ENCODE data around the gene CCDC154. TPM values are rescaled to one million over a fixed set of nuclear protein-coding genes. Genes with fewer than 3 reads are reported as not detected.

Gene CCDC154, protein sequence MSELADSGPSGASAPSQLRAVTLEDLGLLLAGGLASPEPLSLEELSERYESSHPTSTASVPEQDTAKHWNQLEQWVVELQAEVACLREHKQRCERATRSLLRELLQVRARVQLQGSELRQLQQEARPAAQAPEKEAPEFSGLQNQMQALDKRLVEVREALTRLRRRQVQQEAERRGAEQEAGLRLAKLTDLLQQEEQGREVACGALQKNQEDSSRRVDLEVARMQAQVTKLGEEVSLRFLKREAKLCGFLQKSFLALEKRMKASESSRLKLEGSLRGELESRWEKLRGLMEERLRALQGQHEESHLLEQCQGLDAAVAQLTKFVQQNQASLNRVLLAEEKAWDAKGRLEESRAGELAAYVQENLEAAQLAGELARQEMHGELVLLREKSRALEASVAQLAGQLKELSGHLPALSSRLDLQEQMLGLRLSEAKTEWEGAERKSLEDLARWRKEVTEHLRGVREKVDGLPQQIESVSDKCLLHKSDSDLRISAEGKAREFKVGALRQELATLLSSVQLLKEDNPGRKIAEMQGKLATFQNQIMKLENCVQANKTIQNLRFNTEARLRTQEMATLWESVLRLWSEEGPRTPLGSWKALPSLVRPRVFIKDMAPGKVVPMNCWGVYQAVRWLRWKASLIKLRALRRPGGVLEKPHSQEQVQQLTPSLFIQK
- total RNA-seq, result 0.37 TPM
- polyA plus RNA-seq, result 0.86 TPM

DNA sequence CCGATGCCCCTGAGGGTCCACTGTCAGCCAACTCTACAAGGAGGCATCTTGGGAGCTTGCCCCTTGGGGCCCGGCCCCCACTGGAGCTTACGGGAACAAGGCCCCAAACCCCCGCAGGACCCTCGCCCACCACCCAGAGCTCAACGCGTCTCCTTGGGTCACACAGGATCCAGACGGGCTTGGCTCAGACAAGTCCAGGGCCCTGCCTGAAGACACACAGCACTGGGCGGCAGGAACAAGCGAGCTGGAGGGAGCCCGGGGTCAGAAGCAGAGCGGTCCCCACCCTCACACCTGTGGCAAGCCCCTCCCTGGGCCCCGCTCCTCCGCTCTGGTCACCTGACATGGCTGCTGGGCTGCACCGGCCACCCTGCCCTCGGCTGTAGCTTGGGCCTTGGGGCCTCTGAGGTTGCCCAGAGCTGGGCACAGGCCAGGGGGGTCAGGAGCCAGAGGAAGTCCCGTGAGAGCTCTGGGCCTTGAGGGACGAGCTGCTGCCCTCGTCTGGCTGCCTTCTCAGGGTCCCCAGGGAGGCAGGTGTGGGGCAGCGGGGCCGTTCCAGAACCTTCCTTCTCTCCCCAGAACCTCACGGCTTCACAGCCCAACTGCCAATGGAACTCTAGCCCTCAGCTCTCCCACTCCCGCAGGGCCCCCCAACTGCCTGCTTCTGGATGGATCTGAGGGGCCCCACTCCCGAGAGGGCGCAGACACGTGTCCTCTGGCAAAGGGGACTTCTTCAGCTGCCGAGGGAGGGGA, at the start of gene CCDC154:
TSS of gene CCDC154 (minus strand) at position 577 of the 750 bp plus-strand sequence. CDS start at position 343, 234 bp downstream.
- 71% methylated on average over 27 of the region's 27 CpGs for WGBS
- DNase-seq (ENCODE audit: extremely low spot score), result no peak

DNA sequence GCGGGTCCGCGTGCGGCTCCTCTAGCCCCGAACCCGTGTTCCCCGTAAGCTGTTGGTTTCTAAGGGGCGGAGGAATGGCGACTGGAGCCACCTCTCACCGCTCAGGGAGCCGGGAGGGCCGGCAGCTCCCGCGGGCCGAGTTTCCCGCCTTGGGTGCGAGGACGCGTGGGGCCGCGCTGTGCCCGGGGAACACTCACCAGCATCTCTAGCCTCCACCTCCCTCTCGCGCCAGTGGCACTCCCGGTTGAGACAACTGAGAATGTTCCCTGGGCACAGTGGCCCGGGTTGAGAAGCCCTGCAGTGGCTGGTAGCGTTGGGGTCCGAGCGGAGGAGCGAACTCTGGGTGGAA, 49.4 kb upstream of the CCDC154 start:
- H3K4me1 ChIP-seq (ENCODE audit: insufficient read depth), result no peaks in the 10 kb centered on the region
- no peak for DNase-seq (ENCODE audit: extremely low spot score)
- H3K27ac ChIP-seq (ENCODE audit: low read depth), result no peak overlapping the region
- WGBS, result under 1% methylated on average over 30 of the region's 30 CpGs
- peak overlapping the region; percentile 60 for H3K4me3 ChIP-seq (ENCODE audit: low read depth, low read length)
- peaks cover 2% of the 10 kb centered on the region for H3K36me3 ChIP-seq (ENCODE audit: insufficient read depth)

More for the DNA sequence above, at the start of gene CCDC154:
- Histone ChIP-seq H3K4me3 (ENCODE audit: low read depth, low read length) (no peak within 1 kb of the TSS), H3K27ac (ENCODE audit: low read depth) (no peak within 1 kb of the TSS), H3K4me1 (ENCODE audit: insufficient read depth) (no peaks in the 10 kb centered on the region), H3K36me3 (ENCODE audit: insufficient read depth) (peaks cover 2% of the 10 kb centered on the region)

DNA sequence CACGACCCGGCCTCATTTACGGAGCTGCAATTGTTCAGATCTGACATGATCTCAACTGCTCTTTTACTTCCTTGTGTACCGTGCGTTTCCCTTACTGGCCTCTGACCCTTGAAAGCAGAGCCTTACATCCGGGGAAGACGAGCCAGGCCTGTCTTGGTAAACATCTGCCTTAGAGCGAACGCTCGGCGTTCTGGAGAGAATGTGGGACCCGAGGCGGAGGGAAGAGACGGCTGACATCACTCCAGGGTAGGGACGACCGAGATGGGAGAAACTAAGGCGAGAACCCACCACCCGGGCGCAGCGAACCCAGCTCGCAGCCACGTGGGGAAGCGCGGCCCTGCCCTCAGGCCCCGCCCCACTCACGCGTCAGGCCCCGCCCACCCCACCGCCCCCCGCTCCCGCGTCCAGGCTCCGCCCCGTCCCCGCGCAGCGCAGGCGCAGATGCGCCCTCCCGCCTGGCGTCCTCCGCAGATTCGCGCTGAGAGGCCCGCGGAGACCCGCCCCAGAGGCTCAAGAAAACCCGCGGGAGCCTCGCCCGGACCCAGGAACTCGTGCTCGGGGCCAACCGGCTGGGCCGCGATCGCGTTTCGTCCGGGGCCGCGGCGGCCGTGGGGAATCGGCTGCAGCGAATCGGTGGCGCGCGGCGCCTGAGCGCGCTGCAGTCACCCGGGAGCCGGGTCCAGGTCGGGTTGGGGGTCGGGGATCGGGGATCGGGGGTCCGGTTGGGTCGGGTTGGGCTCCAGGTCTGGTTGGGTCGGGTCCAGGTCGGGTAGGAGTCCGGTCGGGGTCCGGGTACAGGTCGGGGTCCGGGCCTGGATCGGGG, 48.8 kb upstream of the CCDC154 start, which contains the start of gene TELO2:
TSS of gene TELO2 (plus strand) at position 438 of the 823 bp plus-strand sequence. CDS start 922 bp downstream, outside the sequence.
- under 1% methylated on average over 89 of the region's 89 CpGs for WGBS
- Histone ChIP-seq H3K4me3 (ENCODE audit: low read depth, low read length) (peak within 1 kb of the TSS; percentile 60), H3K36me3 (ENCODE audit: insufficient read depth) (peaks cover 2% of the 10 kb centered on the region), H3K27ac (ENCODE audit: low read depth) (peak within 1 kb of the TSS; percentile 64), H3K4me1 (ENCODE audit: insufficient read depth) (no peaks in the 10 kb centered on the region)
- peak; percentile 21 for DNase-seq (ENCODE audit: extremely low spot score)

DNA sequence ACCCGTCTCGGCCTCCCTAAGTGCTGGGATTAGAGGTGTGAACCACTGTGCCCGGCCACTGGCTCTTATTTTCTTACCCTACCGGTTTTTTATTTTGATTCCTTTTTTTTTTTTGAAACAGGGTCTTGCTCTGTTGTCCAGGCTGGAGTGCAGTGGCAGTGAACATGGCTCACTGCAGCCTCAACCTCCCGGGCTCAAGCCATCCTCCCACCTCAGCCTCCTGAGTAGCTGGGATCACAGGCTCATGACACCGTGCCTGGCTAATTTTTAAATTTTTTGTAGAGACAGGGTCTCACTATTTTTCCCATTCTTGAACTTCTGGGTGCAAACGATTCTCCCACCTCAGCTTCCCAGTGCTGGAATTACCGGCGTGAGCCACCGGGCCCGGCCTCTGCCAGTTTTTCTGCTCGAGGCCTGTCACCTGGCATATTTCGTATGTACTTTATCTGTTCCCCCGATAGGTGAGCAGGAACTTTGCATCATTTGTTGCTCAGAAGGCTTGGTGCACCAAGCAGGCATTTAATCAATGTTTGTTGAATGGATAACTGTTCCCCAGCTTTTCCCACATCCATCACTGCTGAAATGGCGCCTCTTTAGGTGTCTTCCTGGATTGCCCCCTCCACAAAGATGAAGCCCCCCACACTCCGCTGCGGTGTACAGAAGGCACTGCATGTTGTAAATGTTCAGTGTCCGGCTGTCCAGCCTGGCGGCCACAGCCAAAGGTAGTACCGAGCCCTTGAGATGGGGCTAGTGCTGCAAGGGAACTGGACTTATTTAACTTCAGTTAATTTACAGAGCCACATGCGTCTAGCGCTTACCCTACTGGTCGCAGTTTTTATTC, 47.9 kb upstream of the CCDC154 start:
- H3K4me3 ChIP-seq (ENCODE audit: low read depth, low read length), result no peak overlapping the region
- no peak for DNase-seq (ENCODE audit: extremely low spot score)
- peaks cover 2% of the 10 kb centered on the region for H3K36me3 ChIP-seq (ENCODE audit: insufficient read depth)
- WGBS, result 86% methylated on average over 23 of the region's 23 CpGs
- H3K4me1 ChIP-seq (ENCODE audit: insufficient read depth), result no peaks in the 10 kb centered on the region
- no peak overlapping the region for H3K27ac ChIP-seq (ENCODE audit: low read depth)

DNA sequence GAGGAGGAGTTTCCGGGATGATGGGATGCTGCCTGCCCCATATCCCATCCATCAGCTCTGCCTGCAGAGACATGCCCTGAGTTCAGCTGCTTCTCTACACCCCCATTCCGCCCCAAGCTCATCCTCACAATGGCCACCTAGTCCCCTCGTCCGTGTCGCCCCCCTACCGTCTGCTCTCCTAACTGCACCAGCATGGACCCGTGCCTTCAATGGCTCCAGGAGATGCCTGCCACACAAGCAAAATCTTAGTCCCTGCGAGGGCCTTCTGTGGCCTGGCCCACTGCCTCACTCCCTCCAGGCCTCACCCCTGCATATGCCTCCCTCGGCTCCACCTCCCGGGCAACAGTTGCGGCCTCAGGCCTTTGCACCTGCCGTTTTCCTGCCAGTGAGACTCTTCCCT, 47.0 kb upstream of the CCDC154 start:
- H3K36me3 ChIP-seq (ENCODE audit: insufficient read depth), result peaks cover 2% of the 10 kb centered on the region
- H3K4me1 ChIP-seq (ENCODE audit: insufficient read depth), result no peaks in the 10 kb centered on the region
- WGBS, result 84% methylated on average over 12 of the region's 12 CpGs
- H3K4me3 ChIP-seq (ENCODE audit: low read depth, low read length), result no peak overlapping the region
- DNase-seq (ENCODE audit: extremely low spot score), result no peak
- H3K27ac ChIP-seq (ENCODE audit: low read depth), result no peak overlapping the region

DNA sequence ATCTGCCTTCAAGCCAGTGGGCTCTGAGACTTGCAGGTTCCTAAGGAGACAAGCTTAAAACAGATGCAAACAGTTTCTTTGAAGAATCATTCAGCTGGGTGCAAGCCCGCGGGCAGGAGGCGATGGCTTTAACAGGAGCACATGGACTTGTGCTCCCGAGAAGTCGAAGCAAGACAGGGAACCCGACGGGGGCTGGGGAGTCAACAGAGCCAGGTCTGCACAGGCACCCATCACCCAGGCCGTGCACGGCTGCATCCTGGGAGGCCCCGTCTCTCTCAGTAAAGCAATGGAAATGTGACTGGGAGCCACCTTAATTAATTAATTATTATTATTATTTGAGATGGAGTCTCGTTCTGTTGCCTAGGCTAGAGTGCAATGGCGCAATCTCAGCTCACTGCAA, 44.7 kb upstream of the CCDC154 start:
- no peaks in the 10 kb centered on the region for H3K36me3 ChIP-seq (ENCODE audit: insufficient read depth)
- no peak for DNase-seq (ENCODE audit: extremely low spot score)
- WGBS, result 84% methylated on average over 12 of the region's 12 CpGs
- H3K4me3 ChIP-seq (ENCODE audit: low read depth, low read length), result no peak overlapping the region
- H3K4me1 ChIP-seq (ENCODE audit: insufficient read depth), result no peaks in the 10 kb centered on the region
- H3K27ac ChIP-seq (ENCODE audit: low read depth), result no peak overlapping the region

DNA sequence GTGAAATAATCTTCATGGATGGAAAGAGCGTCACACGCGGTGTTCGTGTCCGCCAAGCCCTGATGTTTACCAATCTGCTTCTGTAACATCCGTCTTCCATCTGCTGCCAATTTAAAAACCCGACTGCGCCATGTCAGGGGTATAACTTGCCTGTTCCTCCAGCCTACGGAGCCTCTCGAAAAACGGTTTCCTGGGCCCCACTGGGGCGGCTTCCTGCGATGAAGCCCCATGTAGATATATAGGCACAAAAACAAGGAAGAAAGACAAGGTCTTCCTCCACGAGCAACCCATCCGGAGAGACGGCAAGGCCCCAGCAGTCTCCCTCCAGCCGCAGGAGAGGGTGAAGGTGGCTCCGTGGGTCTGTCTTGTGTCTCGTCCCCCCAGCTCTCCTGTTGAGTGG, 44.3 kb upstream of the CCDC154 start, which contains the start of gene PTX4:
TSS of gene PTX4 (minus strand) at position 326 of the 400 bp plus-strand sequence. CDS start at position 291, 35 bp downstream.
- 81% methylated on average over 19 of the region's 19 CpGs for WGBS
- no peak within 1 kb of the TSS for H3K4me3 ChIP-seq (ENCODE audit: low read depth, low read length)
- H3K4me1 ChIP-seq (ENCODE audit: insufficient read depth), result no peaks in the 10 kb centered on the region
- H3K36me3 ChIP-seq (ENCODE audit: insufficient read depth), result no peaks in the 10 kb centered on the region
- no peak within 1 kb of the TSS for H3K27ac ChIP-seq (ENCODE audit: low read depth)
- no peak for DNase-seq (ENCODE audit: extremely low spot score)

DNA sequence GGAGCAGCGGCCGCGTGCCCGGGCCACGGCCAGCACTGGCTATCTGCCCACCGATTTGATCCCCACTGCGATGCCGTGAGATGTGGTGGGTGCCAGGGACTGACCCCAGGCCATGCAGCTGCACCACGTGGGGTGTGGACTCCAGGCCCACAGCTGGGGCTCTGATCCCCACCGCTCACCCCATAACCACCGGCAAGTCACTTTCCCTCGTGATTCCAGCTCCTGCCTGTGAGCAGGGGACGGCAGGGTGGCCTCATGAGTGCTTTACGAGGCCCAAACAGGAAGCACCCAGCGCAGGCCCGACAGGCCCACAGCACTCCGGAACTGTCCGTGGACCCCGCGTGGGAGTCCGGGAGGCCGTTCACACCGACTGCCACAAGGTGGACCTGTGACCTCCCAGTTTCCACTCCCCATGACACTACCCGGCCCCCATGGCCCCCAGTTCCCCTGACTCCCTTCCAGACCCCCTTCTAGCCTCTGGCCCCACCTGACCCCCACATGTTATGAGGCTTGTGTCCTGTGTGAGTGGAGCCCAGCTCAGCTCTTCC, 43.8 kb upstream of the CCDC154 start:
- no peak overlapping the region for H3K27ac ChIP-seq (ENCODE audit: low read depth)
- H3K4me3 ChIP-seq (ENCODE audit: low read depth, low read length), result no peak overlapping the region
- WGBS, result 84% methylated on average over 24 of the region's 24 CpGs
- no peaks in the 10 kb centered on the region for H3K36me3 ChIP-seq (ENCODE audit: insufficient read depth)
- no peak for DNase-seq (ENCODE audit: extremely low spot score)
- H3K4me1 ChIP-seq (ENCODE audit: insufficient read depth), result no peaks in the 10 kb centered on the region

DNA sequence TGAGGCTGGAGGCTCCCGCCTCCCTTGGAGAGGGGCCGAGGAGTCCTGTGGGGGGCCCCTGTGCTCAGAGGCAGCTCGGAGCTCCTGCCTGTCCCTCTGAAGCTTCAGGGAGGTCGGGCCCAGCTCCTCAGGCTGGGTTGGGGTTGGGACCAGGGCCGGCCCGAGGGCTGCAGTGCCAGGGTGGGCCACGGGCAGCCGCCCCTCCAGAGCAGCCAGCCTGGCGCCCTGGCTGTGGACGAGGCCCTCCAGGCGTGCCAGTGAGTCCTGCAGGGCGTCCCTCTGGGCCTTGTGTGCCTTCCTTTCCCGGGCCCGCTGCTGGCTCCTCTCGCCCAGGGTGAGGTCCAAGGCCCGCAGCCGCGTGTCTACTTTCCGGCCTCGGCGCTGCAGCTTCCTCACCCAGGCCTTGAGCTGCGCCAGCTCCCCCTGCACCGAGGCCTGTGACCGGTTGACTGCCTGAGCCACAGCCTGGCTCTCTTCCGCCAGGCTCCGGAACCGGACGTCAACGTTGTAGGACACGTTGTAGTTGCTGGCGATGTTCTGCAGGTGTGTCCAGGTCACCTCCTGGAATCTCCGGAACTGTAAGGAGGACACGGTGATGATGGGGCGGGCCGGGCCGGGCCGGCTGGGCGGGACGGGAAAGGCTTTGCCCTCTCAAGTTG, 43.2 kb upstream of the CCDC154 start:
- 90% methylated on average over 39 of the region's 39 CpGs for WGBS
- DNase-seq (ENCODE audit: extremely low spot score), result no peak
- H3K4me3 ChIP-seq (ENCODE audit: low read depth, low read length), result no peak overlapping the region

DNA sequence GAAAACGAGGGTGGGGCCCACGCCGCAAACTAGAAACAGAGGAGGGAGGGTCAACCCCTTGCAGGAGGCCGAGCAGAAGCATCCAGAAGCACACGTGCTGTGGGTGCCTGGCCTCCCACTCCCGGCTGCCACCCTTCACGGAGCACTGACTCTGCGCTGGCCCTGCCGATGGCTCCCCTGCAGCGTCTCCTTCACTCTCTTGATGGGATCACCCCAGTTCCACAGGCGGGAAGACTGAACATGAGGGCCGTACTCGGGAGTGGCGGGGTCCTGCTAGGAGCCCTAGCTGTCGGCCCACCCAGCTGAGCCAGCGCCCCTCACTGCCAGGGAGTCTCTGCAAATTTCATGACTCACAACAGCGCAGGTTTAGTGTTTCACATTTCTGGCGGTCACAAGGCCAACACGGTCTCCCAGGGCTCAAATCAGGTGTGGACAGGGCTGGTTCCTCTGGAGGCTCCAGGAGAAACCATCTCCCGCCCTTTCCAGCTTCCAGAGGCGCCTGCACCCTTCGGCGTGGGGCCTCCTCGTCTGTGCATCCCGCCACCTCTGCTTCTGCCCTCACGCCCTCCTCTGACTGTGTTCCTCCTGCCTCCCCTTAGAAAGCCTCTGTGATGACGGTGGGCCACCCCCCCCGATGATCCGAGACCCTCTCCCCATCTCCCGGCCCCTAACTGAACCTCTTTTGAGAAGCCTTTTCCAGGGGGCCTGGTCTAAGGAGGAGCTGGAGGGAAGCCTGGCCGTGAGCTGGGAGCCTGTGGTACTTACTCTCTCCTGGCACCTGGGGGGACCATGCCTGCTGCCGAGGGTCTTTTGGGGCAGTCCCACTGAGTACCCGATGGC, 42.4 kb upstream of the CCDC154 start:
- WGBS, result 79% methylated on average over 33 of the region's 33 CpGs
- H3K36me3 ChIP-seq (ENCODE audit: insufficient read depth), result no peaks in the 10 kb centered on the region
- H3K4me3 ChIP-seq (ENCODE audit: low read depth, low read length), result no peak overlapping the region
- no peak overlapping the region for H3K27ac ChIP-seq (ENCODE audit: low read depth)
- DNase-seq (ENCODE audit: extremely low spot score), result no peak
- H3K4me1 ChIP-seq (ENCODE audit: insufficient read depth), result no peaks in the 10 kb centered on the region

More for the DNA sequence above, 43.2 kb upstream of the CCDC154 start:
- Histone ChIP-seq H3K4me1 (ENCODE audit: insufficient read depth) (no peaks in the 10 kb centered on the region), H3K27ac (ENCODE audit: low read depth) (no peak overlapping the region), H3K36me3 (ENCODE audit: insufficient read depth) (no peaks in the 10 kb centered on the region)

DNA sequence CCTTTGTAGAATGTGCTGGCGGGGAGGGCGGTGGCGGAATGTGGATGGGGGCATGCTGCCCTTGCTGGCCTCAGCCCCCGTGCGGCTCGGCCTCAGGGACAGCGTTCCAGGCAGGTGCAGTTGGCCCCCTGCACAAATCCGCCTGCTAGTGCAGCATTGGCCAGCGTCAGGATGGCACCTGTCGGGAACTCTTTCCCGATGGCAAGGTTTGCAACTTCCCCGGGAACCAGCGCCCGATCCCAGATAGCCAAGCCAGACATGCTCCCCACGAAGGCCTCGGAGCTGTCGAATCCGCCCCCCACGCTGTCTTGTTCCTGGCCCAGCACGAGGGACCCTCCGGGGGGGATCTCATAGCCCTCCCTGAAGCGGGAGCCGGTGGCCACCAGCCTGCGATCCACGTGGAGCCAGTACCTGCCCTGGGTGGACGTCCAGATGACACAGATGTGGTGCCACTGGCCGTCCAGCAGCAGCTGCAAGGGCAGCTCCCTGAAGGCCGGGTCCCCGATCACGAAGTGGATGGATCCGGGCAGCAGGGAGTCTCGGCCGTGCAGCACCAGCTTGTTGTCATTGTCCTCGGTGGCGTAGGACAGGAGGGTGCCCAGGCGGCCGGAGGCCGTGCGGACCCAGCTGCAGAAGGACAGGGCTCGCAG, 41.6 kb upstream of the CCDC154 start:
- no peaks in the 10 kb centered on the region for H3K36me3 ChIP-seq (ENCODE audit: insufficient read depth)
- H3K27ac ChIP-seq (ENCODE audit: low read depth), result no peak overlapping the region
- DNase-seq (ENCODE audit: extremely low spot score), result no peak
- H3K4me1 ChIP-seq (ENCODE audit: insufficient read depth), result no peaks in the 10 kb centered on the region
- no peak overlapping the region for H3K4me3 ChIP-seq (ENCODE audit: low read depth, low read length)
- WGBS, result 90% methylated on average over 40 of the region's 40 CpGs
